HG03457 (cell line): ENCODE measurements around the gene CERS5.

Source experiments
- ATAC-seq: cut with Tn5 transposase; IDR thresholded peaks from one replicate; pipeline ENCODE4 v1.9.1; 2021; ENCODE audit warnings: moderate number of reproducible peaks; ENCODE audit not compliant: unreplicated experiment

CERS5 gene

GRCh38 chr12:50167049-50167828, at the start of gene CERS5:
Gene CERS5 (minus strand): TSS chr12:50167369. CDS start chr12:50167297, 72 bp downstream.
- ATAC-seq, result peak; percentile 95

- no peak for ATAC-seq
These were observed 47.9 kb upstream of the CERS5 start for GRCh38 chr12:50215033-50215432.

GRCh38 chr12:50214018-50214417, 46.8 kb upstream of the CERS5 start:
- ATAC-seq, result no peak

- ATAC-seq, result no peak
These were observed 46.3 kb upstream of the CERS5 start for GRCh38 chr12:50213439-50213838.

GRCh38 chr12:50212071-50212467, 44.9 kb upstream of the CERS5 start:
- no peak for ATAC-seq

GRCh38 chr12:50211392-50212070, 44.4 kb upstream of the CERS5 start:
- no peak for ATAC-seq

- no peak for ATAC-seq
These were observed 40.3 kb upstream of the CERS5 start for GRCh38 chr12:50207424-50207823.

- no peak for ATAC-seq
These were observed 38.5 kb upstream of the CERS5 start for GRCh38 chr12:50205648-50206047.

GRCh38 chr12:50203691-50204090, 36.5 kb upstream of the CERS5 start:
- ATAC-seq, result no peak

- ATAC-seq, result no peak
These were observed 34.9 kb upstream of the CERS5 start for GRCh38 chr12:50201987-50202521.

GRCh38 chr12:50200552-50201273, 33.5 kb upstream of the CERS5 start:
- no peak for ATAC-seq

- ATAC-seq, result no peak
These were observed 31.7 kb upstream of the CERS5 start for GRCh38 chr12:50198829-50199228.

GRCh38 chr12:50197297-50197727, 30.1 kb upstream of the CERS5 start:
- no peak for ATAC-seq

GRCh38 chr12:50196537-50196936, 29.4 kb upstream of the CERS5 start:
- ATAC-seq, result no peak

GRCh38 chr12:50195832-50196231, 28.7 kb upstream of the CERS5 start:
- no peak for ATAC-seq

- no peak for ATAC-seq
These were observed 25.7 kb upstream of the CERS5 start for GRCh38 chr12:50192908-50193307.

GRCh38 chr12:50192236-50192635, 25.1 kb upstream of the CERS5 start:
- ATAC-seq, result no peak

GRCh38 chr12:50190859-50191258, 23.7 kb upstream of the CERS5 start:
- no peak for ATAC-seq

GRCh38 chr12:50188875-50189575, 21.9 kb upstream of the CERS5 start:
- no peak for ATAC-seq

GRCh38 chr12:50188241-50188781, 21.1 kb upstream of the CERS5 start:
- no peak for ATAC-seq
